ENCODE data around the gene SLC8A2.
A peak's percentile ranks its signal among the peaks of the same experiment; 100 is the strongest.
"Not testable (repeated sequence)": the region's sequence is repeated elsewhere in the genome, so short reads cannot be mapped to it uniquely, and the experiment has no call there.

SLC8A2 gene

GRCh38 chr19:47415953-47416642 lies 55.6 kb downstream of the SLC8A2 start:
- peaks cover 91% of the 10 kb centered on the region for H3K27me3 ChIP-seq (replicated peaks; ENCODE audit: insufficient read depth, low read length)
- H3K79me2 ChIP-seq (ENCODE audit: low read length): no peaks in the 10 kb centered on the region
- DNase-seq: no peak

GRCh38 chr19:47414469-47414868 lies 57.2 kb downstream of the SLC8A2 start:
- Histone ChIP-seq H3K27ac (ENCODE audit: low read length) (no peak overlapping the region), H3K4me1 (ENCODE audit: low read length) (no peaks in the 10 kb centered on the region), H3K36me3 (replicated peaks; ENCODE audit: insufficient read depth, low read length) (no peaks in the 10 kb centered on the region), H3K9me2 (replicated peaks; ENCODE audit: insufficient read depth, low read length) (no peaks in the 10 kb centered on the region), H3K4me3 (ENCODE audit: low read length) (no peak overlapping the region), H3K9me3 (replicated peaks; ENCODE audit: insufficient read depth, low read length) (no peaks in the 10 kb centered on the region), H2AFZ (ENCODE audit: low read length) (no peak overlapping the region), H3K4me2 (ENCODE audit: low read depth, low read length) (no peak overlapping the region), H3K27me3 (replicated peaks; ENCODE audit: insufficient read depth, low read length) (peaks cover 89% of the 10 kb centered on the region), H3K9ac (ENCODE audit: low read length) (no peak overlapping the region), H3F3A (ENCODE audit: insufficient read depth, low read length) (no peaks in the 10 kb centered on the region), H4K20me1 (ENCODE audit: insufficient read depth, low read length) (no peaks in the 10 kb centered on the region), H3K79me2 (ENCODE audit: low read length) (no peaks in the 10 kb centered on the region)
- peak; percentile 32 for DNase-seq
- TF ChIP-seq CTCF (IDR thresholded peaks at IDR 0.05; ENCODE audit: low read length) (peak; percentile 31), EZH2phosphoT487 (IDR thresholded peaks at IDR 0.05; ENCODE audit: low read length) (no peak), EZH2 (optimal IDR thresholded peaks at IDR 0.05; ENCODE audit: low read depth, low read length) (no peak)

More at GRCh38 chr19:47415953-47416642, 55.6 kb downstream of the SLC8A2 start:
- no peaks in the 10 kb centered on the region for H3K9me2 ChIP-seq (replicated peaks; ENCODE audit: insufficient read depth, low read length)
- H3K27ac ChIP-seq (ENCODE audit: low read length): no peak overlapping the region
- H3K4me1 ChIP-seq (ENCODE audit: low read length): no peaks in the 10 kb centered on the region
- H3K36me3 ChIP-seq (replicated peaks; ENCODE audit: insufficient read depth, low read length): no peaks in the 10 kb centered on the region
- no peak overlapping the region for H2AFZ ChIP-seq (ENCODE audit: low read length)
- H4K20me1 ChIP-seq (ENCODE audit: insufficient read depth, low read length): no peaks in the 10 kb centered on the region
- H3F3A ChIP-seq (ENCODE audit: insufficient read depth, low read length): no peaks in the 10 kb centered on the region
- no peak overlapping the region for H3K9ac ChIP-seq (ENCODE audit: low read length)
- no peak overlapping the region for H3K4me2 ChIP-seq (ENCODE audit: low read depth, low read length)
- TF ChIP-seq EZH2phosphoT487 (IDR thresholded peaks at IDR 0.05; ENCODE audit: low read length) (no peak), EZH2 (optimal IDR thresholded peaks at IDR 0.05; ENCODE audit: low read depth, low read length) (no peak), CTCF (IDR thresholded peaks at IDR 0.05; ENCODE audit: low read length) (no peak)
- no peak overlapping the region for H3K4me3 ChIP-seq (ENCODE audit: low read length)
- H3K9me3 ChIP-seq (replicated peaks; ENCODE audit: insufficient read depth, low read length): no peaks in the 10 kb centered on the region

- Histone ChIP-seq H3K9ac (ENCODE audit: low read length) (no peak overlapping the region), H3K4me3 (ENCODE audit: low read length) (no peak overlapping the region), H3K36me3 (replicated peaks; ENCODE audit: insufficient read depth, low read length) (no peaks in the 10 kb centered on the region), H3K79me2 (ENCODE audit: low read length) (no peaks in the 10 kb centered on the region), H4K20me1 (ENCODE audit: insufficient read depth, low read length) (no peaks in the 10 kb centered on the region), H3K27ac (ENCODE audit: low read length) (no peak overlapping the region), H3K9me3 (replicated peaks; ENCODE audit: insufficient read depth, low read length) (no peaks in the 10 kb centered on the region), H3F3A (ENCODE audit: insufficient read depth, low read length) (no peaks in the 10 kb centered on the region), H3K4me1 (ENCODE audit: low read length) (no peaks in the 10 kb centered on the region), H3K9me2 (replicated peaks; ENCODE audit: insufficient read depth, low read length) (no peaks in the 10 kb centered on the region), H3K4me2 (ENCODE audit: low read depth, low read length) (no peak overlapping the region), H3K27me3 (replicated peaks; ENCODE audit: insufficient read depth, low read length) (peaks cover 92% of the 10 kb centered on the region), H2AFZ (ENCODE audit: low read length) (no peak overlapping the region)
- TF ChIP-seq EZH2phosphoT487 (IDR thresholded peaks at IDR 0.05; ENCODE audit: low read length): no peak
- no peak for TF ChIP-seq CTCF (IDR thresholded peaks at IDR 0.05; ENCODE audit: low read length)
- no peak for TF ChIP-seq EZH2 (optimal IDR thresholded peaks at IDR 0.05; ENCODE audit: low read depth, low read length)
- no peak for DNase-seq
These were observed 57.8 kb downstream of the SLC8A2 start for GRCh38 chr19:47413941-47414340.

- H3K9me3 ChIP-seq (replicated peaks; ENCODE audit: insufficient read depth, low read length); H3K9me2 ChIP-seq (replicated peaks; ENCODE audit: insufficient read depth, low read length); H4K20me1 ChIP-seq (ENCODE audit: insufficient read depth, low read length); H3K36me3 ChIP-seq (replicated peaks; ENCODE audit: insufficient read depth, low read length); H3K79me2 ChIP-seq (ENCODE audit: low read length); H3K9ac ChIP-seq (ENCODE audit: low read length); H3K27ac ChIP-seq (ENCODE audit: low read length); H3K4me3 ChIP-seq (ENCODE audit: low read length); H3K4me1 ChIP-seq (ENCODE audit: low read length); H3F3A ChIP-seq (ENCODE audit: insufficient read depth, low read length); H2AFZ ChIP-seq (ENCODE audit: low read length); H3K4me2 ChIP-seq (ENCODE audit: low read depth, low read length); DNase-seq: not testable (repeated sequence)
- H3K27me3 ChIP-seq (replicated peaks; ENCODE audit: insufficient read depth, low read length): peaks cover 92% of the 10 kb centered on the region
These were observed 60.0 kb downstream of the SLC8A2 start for GRCh38 chr19:47411696-47412095.
